Endothelial cell of hepatic sinusoid (primary cell): ENCODE data around the gene NYAP1.

Experiments
- in situ Hi-C: cut with HindIII; loops from 2 replicates; pipeline ENCODE4 v1.10.0; 2017; ENCODE audit warnings: low sequenced_read_pairs

The NYAP1 gene

DNA sequence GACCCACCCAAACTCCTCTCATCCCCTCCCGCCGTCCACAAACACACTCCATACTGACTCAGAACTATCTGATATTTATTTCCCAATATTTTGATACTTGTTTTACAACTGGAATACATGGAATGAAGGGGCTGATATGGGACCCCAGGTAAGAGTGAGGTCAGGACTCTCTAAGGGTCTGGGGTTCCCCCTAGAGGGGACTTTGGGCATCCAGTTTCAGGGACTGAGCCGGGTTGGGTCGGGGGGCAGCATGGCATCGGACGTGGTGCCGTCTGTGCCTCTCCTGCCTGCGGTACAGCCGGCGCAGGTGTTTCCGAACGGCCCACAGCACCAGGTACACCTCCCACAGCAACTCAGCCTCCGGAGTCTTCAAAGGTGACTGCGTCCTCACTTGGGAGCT lies 27.2 kb upstream of the NYAP1 start:
- in situ Hi-C loops: no loop called here

DNA sequence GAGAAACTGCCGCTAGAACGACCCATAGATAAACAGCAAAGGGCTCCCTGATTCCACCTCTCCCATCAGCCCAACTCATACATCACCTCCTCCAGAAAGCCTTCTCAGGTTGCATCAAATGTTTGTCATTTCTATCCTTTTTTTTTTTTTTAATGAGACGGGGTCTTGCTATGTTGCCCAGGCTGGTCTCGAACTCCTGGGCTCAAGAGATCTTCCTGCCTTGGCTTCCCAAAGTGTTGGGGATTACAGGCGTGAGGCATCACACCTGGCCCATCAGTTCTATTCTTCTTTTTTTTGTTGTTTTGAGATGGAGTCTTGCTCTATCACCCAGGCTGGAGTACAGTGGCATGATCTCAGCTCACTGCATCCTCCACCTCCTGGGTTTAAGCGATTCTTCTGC lies 26.7 kb upstream of the NYAP1 start:
- in situ Hi-C loops: no loop called here

DNA sequence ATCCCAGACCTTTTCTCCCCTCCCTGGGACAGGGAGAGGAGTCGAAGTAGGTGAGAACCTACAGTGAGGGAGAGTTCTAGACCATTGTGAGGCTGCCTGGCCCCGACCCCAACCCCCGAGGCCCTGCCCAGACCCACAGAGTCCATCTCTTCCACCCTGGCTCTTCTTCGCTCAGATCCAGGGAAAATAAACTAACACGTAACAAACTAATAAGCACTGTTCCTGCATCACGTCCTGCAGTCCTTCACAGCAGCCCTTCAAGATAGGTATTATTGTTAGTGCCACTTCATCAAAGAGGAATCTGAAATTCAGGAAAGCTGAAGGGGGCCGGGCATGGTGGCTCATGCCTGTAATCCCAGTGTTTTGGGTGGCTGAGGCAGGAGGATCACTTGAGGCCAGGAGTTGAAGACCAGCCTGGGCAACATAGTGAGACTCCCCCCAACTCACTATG lies 19.5 kb upstream of the NYAP1 start, which contains the start of gene SPACDR:
SPACDR (minus strand) TSS at position 51 of the 451 bp plus-strand sequence. CDS start 235 bp downstream, outside the sequence.
- in situ Hi-C loops: no loop called here

DNA sequence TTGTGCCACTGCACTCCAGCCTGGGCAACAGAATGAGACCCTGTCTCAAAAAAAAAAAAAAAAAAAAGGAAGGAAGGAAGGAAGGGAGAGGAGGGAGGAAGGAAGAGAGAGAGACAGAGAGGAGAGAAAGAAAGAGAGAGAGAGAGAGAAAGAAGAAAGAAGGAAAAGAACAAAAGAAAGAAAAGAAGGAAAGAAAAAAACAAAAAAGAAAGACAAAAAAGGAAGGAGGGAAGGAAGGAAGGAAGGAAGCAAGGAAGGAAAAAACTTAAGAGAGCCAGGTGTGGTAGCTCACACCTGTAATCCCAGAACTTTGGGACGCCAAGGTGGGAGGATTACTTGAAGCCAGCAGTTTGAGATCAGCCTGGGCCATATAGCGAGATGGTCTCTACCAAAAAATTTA lies 18.9 kb upstream of the NYAP1 start:
- in situ Hi-C loops: no loop called here

DNA sequence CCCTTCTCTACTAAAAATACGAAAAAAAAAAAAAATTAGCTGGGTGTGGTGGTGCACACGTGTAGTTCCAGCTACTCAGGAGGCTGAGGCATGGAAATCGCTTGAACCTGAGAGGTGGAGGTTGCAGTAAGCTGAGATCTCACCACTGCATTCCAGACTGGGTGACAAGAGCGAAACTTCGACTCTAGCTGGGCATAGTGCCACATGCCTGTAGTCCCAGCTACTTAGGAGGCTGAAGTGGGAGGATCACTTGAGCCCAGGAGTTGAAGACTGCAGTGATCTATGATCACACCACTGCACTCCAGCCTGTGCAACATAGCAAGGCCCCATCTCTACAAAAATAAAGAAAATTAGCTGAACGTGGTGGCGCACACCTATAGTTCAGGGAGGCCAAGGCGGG lies 18.4 kb upstream of the NYAP1 start:
- in situ Hi-C loops: no loop called here

DNA sequence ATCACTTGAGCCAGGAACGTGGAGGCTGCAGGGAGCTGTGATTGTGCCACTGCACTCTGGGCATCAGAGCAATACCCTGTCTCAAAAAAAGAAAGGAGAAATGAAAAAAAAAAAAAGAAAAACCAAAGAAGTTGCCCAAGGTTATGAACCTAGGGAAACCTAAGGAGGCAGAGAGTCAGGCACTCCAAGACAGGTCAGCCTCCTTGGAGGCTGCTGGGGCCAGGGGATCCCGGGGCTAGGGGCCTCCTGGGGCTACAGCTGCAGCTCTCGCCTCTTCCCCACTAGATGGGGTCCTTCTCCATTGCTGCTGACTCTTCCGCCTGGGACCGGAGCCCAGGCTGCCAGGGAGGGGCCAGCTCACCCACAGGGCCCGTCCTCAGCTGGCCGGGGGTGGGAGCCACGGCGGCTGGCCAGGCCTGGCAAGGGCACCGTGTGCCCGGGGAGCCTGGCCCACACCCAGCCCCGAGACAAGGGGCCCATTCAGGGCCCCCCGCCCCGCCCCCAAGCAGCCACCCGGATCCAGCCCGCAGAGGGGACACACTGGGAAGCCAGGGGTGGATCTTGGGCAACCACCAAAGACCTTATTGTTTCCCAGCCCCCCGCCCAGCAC lies 17.9 kb upstream of the NYAP1 start:
- in situ Hi-C loops: no loop called here

DNA sequence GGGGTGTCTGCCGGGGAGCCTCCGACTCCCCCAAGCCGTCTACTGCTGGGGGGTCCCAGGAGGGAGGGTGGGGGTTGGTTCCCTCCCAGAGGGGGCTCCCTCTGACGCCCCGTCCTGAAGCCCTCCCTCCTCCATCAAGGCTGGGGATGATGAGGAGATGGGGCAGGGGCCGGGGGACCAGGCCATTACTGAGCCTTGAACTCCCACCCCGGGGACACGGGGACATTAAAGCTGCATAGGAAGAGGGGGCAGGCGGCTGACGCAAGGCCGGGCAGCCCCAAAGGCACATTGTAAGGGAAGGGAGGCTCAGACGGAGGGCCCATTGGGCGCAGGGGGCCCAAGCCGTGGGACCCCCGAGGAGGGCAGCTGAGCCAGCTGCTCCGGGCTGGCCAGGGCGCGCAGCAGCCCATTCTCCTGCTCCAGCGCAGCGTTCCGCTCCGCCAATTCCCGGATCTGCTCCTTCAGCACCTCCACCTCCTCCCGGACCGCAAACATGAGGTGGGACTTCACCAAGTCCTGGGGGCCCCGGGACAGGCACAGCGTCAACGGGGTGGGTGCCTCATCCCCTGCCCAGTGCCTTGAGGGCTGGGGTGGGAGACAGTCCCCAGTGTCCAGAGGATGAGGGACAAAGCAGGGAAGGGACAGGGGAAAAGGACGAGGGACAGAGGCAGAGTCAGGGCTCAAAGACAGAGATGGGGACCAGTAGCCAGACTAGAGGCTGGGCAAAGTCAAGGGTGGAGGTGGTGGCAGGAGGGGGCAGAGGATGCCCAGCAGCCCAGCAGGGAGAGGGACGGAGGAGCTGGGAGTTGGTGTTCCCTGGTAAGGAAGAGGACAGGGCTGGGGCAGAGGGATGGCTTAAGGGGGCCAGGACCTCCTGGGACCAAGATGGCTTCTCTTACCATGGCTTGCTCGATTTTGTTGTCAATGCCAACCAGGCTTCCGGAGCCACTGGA lies 16.8 kb upstream of the NYAP1 start:
- in situ Hi-C loops: no loop called here

DNA sequence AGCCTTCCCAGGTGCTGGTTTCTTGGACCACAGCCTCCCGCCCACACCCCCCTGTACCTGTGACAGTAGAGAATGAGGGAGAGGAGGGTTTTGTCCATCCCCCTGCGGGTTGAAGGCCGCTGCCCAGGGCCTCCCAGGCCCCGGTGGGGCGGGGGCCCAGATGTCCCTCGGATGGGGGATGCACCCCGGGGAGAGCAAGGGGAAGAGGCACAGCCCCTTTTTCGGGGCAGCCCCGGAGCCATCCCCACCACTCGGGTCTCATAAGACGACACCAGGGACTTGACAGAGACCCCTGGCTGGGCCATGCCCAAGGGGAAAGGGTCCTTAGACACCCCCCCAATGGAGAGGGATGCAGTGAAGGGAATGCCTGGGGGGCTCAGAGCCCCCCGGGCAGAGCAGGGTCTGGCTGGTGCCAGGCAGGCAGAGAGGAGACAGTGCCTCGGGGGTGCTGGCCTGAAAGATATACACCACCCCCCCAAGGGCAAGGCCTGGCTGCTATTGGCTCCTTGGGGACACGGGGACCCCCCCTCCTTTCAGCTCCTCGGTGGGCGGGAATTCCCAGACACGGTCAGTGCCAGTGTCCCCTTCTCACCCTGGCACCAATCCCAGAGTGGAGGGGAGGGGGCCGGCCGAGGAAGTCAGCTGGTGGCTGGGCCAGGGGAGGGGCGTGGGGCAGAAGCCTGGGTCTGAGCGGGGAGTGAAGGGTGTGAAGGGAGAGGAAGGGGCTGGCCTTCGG lies 15.9 kb upstream of the NYAP1 start:
- in situ Hi-C loops: no loop called here

DNA sequence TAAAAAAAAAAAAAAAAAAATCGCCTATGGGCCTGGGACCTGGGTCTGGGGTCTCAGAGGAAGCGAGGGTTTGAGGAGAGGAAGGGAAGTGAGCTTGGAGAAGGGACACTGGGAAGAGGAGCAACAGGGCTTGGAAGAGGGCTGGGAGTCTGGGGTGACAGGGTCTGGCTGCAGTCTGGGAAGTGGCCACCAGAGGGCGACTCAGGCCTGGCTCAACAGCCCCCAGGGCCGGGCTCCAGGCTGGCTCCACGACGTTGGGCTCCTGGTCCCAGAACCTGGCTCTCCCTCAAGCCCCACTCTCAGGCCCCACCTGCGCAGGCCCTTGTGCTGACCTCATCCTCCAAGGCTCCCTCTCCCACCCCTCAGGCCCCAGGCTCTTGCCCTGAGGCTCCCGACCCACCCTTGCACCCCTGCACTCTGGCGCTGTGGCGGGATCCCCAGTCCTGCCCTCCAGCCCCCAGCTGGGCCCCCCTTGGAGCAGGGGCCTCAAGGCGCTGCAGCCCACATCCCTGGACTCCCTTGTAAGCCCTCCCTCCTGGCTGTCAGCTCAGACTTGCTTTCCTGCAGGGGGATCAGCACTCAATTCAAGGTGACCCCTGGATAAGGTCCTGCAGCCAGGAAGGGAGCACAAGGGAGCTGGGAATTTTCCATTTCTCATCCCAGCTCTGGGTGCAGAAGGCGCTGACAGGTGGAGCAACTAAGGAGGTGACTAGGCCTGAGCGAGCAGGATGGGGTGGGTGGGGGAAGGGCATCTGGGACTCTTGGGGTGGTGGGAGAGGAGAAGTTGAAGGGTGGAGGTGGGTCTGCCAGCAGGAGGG lies 14.3 kb upstream of the NYAP1 start:
- in situ Hi-C loops: no loop called here

DNA sequence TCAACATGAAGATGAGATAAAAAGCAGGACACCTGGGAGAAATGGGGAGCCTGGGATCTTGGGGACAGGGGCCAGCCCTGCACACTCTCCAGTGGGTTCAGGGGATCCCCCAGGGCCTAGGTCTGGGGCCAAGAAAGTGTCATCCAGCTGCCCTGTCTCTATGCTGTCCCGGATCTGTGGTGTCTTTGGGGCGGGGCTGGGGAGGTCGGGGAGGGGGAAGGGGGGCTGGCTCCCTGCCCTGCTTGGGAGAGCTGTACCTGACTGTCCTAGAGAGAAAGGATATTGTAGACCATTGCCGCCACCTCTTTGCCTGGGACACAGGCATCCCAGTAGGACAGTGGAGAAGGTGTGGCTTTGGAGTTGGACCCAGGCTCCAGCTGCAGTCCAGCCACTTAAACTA lies 12.7 kb upstream of the NYAP1 start:
- in situ Hi-C loops: no loop called here

DNA sequence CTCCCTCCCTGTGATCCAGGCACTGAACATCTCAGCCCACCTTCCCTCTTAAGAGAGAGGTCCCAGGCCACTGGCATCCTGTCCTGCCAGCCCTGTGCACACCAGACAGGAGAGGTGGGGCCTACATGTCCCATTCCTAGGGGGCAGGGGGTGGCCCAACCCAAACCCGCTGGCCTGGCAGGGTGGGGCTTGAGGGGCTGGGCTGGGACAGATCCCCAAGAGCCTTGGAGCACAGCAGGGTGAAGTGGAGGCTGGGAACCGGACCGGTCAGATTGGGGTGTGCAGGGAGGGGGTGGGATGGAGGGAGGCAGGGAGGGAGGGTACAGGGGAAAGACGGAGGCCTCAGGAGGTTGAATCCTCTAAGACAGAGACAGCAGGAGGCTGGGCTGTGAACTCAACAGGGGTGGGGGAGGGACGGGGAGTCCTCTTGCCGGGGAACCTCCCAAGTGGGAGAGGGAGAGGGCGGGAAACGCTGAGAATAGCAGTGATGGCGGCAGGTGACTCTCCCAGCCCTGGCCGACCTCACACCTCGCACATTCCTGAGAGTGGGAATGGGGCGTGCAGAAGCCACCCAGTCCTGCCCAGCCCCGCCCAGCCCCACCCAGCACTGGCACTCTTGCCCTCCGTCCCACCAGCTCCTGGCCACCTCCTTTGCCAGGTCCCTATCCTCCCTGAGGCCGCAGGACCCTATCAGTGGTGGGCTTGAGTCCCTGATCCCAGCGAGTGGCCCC lies 11.4 kb upstream of the NYAP1 start:
- in situ Hi-C loops: no loop called here

DNA sequence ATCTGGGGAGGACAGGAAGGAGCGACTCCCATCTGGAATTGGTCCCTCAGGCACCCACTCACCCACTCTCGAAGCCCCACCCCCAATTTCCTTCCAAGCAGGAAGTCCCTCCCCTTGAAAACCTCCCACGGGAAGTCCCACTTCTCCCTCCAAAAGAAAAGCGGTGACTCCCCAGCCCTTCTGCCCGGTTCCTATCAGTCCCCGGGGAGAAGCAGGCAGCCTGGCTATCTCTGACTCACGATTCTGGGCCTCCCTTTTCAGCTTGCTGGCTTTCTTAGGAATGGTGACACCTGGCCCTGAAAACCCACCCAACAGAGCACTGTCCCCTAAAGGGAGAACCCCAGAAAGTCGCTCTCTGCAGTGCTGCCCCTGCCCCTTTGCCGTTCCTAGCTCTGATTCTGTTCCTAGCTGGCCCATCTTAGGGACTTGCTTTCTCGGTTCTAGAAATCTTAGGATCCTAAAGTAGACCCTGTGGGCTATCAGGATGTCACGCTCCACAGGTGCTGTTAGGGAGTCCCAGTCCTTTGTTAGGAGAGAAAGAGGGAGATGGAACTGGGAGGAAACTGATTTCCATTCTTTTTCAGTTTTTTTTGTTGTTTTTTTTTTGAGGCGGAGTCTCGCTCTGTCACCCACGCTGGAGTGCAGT lies 10.8 kb upstream of the NYAP1 start:
- in situ Hi-C loops: no loop called here

DNA sequence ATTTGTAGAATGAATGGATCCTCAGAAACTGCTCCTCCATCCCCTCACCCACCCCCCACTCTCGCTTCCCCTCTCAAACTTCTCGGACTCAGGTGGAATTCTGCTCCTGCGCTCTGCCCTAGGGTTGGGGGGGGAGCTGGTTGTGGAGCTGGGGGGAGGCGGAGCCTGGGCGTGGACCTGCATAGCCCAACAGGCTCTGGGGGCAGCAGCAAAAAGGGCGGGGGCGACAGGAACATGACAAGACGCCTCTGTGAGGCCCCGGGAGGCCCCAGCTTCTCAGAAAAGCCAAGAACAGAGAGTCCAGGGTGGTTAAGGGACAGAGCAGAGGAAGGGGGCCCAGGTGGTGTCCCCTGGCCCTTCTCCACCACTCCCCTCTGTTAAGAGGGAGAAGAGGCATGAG lies 8.2 kb upstream of the NYAP1 start:
- in situ Hi-C loops: no loop called here

DNA sequence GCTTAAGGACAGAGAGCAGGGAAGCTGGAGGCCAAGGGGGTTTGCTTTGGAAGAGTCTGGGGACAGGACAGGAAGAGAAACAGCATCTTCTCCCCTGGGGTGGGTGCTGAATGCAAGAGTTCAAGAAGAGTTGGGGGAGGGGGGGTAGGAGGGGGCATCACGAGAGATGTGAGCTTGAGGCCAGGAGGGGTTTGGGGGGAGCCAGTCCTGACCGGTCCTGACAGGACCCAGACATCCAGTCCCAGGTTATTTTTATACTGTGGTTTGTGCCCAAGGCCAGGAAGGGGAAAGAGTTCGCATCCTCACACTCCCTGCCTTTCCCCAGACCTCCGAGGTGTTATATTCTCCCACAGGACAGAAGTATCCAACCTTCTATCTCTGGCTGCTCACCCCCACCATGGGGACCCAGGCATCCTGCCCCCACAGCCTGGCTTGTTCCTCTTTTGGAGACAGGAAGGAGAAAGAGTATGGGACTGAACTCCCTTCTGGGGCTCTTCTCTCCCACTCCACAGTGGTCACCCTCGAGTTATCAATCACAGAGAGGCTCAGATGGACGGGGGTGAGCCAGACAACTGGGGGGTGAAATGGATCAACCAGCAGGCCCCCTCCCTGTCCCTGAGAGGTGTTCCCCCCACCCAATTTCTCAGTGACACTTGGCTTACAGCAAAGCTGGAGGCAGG lies 7.5 kb upstream of the NYAP1 start:
- in situ Hi-C loops: no loop called here

DNA sequence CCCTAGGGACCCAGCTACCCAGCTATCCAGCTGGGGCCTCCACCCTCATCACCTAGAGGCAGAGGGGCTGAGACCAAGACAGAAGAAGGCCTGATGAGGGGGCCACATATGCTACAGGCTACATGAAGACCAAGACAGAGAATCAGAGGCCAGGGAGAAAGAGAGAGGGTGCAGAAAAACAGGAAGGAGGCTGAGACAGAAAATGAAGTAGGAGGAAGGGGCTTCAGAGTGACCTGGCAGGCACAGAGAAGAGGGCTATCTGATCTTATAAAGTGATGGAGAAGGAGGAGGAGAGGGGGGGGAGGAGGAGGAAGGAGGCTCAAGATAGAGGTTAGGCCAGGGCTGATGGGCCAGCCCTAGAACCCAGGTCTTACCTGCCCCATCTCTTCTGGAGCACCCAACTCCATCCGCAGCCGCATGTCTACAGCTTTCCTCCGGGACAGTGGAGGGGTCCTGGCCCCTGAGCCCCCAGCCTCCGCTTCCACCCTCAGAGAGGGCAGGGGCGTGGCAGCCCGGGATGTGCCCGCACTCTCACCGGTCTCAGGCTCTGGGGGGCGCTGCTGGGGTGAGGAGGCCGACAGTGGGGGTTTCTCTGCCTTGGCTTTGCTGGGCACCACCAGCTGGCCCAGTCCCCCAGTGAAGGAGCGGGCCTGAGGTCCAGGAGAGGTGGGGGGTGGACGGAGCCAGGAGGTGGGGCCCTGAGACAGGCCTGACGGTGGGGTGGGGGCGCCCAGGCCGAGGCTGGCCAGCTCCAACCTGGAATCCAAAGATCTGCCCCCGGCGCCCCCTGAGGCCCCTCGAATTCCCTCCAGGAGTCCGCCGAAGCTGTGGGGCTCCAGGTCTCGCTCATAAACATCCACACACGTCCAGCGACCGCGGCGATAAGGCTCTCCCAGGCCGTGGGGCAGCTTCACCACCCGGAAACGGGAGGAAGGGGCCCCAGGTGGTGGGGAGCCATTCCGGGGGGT lies 6.5 kb upstream of the NYAP1 start:
- in situ Hi-C loops: no loop called here

DNA sequence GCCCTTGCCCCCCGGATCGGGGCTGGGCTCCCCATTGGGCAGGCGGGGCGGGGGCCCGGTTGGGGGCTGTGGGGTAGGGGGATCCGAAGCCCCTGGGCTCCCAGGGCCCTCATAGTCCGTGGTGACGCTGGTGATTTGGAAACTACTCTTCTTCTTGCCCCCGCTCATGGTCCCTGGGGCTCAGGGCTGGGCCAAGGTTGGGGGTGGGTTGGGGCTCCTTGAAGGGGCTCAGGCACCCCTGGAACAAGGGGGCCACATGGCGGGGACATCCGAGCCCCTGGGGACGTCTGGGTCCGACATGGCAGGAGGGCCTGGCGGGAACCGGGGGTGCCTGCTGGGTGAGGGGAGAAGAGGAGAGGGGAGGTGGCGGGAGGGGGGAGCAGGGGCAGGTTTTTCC lies 5.9 kb upstream of the NYAP1 start:
- in situ Hi-C loops: no loop called here

DNA sequence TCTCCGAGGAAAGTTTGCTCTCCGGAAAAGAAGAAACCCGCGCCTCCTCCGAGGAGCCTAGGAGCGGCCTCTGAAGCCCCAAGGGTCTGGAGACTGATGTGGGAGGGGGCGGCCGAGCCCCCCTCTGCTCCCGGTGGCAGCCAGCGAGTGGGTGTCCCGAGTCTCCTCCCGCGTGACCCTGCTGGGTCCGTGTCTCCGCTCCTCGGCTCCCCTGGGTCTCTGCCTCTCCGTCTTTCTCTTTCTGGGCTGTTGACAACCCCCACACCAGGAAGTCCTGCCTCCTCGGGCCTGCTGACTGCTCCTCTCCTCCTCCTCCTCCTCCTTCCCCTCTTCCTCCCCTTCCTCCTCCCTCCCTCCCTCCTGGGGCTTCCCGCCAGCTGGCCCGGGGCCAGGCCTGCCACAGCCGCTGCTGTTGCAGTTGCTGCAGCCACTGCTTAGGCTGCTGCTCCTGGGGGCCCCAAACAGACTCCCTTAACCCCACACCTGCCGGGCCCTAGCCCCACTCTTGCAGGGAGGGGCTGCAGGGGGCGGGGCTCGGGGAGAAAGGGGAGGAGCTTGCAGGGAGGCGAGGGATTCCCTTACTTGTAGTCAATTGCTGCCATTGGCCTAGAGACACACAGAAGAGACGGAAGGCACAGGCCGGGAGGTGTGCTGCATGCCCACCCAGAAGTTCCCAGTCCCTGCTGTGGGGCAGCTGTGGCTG lies 4.6 kb upstream of the NYAP1 start, which contains the start of gene TSC22D4:
TSC22D4 (minus strand) TSS at position 257 of the 703 bp plus-strand sequence. CDS start 1,176 bp downstream, outside the sequence.
- in situ Hi-C loops: no loop called here
